Measurements from ENCODE around the gene DBNDD1.

DNA sequence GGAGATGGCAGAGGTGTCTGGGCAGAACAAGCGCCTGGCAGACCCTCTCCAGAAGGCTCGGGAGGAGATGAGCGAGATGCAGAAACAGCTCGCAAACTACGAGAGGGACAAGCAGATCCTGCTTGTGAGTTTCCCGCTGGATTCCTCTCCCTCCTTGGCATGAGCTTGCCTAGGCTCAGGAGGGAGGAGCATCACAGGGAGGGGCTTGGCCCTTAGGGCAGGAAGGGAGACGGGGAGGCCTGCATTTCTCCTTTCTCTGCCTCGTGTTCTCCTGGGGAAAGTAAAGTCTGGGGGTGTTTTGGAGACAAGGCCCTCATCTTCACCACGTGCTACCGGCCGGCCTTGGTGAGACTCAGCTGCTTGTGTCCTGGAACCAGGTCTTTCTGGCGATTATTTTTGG, 18.0 kb upstream of the DBNDD1 start:
- TF ChIP-seq, protein P1, sequence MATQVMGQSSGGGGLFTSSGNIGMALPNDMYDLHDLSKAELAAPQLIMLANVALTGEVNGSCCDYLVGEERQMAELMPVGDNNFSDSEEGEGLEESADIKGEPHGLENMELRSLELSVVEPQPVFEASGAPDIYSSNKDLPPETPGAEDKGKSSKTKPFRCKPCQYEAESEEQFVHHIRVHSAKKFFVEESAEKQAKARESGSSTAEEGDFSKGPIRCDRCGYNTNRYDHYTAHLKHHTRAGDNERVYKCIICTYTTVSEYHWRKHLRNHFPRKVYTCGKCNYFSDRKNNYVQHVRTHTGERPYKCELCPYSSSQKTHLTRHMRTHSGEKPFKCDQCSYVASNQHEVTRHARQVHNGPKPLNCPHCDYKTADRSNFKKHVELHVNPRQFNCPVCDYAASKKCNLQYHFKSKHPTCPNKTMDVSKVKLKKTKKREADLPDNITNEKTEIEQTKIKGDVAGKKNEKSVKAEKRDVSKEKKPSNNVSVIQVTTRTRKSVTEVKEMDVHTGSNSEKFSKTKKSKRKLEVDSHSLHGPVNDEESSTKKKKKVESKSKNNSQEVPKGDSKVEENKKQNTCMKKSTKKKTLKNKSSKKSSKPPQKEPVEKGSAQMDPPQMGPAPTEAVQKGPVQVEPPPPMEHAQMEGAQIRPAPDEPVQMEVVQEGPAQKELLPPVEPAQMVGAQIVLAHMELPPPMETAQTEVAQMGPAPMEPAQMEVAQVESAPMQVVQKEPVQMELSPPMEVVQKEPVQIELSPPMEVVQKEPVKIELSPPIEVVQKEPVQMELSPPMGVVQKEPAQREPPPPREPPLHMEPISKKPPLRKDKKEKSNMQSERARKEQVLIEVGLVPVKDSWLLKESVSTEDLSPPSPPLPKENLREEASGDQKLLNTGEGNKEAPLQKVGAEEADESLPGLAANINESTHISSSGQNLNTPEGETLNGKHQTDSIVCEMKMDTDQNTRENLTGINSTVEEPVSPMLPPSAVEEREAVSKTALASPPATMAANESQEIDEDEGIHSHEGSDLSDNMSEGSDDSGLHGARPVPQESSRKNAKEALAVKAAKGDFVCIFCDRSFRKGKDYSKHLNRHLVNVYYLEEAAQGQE (IDR thresholded peaks at IDR 0.05; ENCODE audit: low read depth): no peak
- TF ChIP-seq EP300 (IDR thresholded peaks at IDR 0.05; ENCODE audit: borderline replicate concordance) (no peak), TCF12 (IDR thresholded peaks at IDR 0.05; ENCODE audit: low read depth) (no peak), CEBPB (IDR thresholded peaks at IDR 0.05) (no peak), NFIC (IDR thresholded peaks at IDR 0.05) (no peak)

Measured in Ishikawa (cell line).